RWPE1 (cell line): ENCODE measurements around the gene CELF1.
A peak's percentile ranks its signal among the peaks of the same experiment; 100 is the strongest.

Experiments
- CTCF ChIA-PET: fragments of 350-600 bp; sonication (Branson Sonifier 250); formaldehyde crosslinking; extraction: SDS; loops from one replicate; lab custom pipeline; 2021; lab: Yijun Ruan, JAX
- POLR2A ChIA-PET: fragments of 400-600 bp; formaldehyde crosslinking; extraction: SDS; loops from one replicate; lab custom pipeline; 2020; ENCODE audit warnings: antibody characterized with exemption; ENCODE audit not compliant: low non-redundant PET; lab: Yijun Ruan, JAX
- DNase-seq: peaks from one replicate; pipeline ENCODE4 v3.0.0; 2012; ENCODE audit warnings: low spot score
- H3K27ac ChIP-seq: fragments of 450-650 bp; 2 replicates; pipeline ENCODE4 v1.5.1; 2017
- TF ChIP-seq, protein P1 (sequence below): fragments of 450-650 bp; conservative IDR thresholded peaks from 2 replicates; pipeline ENCODE4 v1.5.1; 2017; ENCODE audit warnings: low read depth, mild to moderate bottlenecking

Gene CELF1

DNA sequence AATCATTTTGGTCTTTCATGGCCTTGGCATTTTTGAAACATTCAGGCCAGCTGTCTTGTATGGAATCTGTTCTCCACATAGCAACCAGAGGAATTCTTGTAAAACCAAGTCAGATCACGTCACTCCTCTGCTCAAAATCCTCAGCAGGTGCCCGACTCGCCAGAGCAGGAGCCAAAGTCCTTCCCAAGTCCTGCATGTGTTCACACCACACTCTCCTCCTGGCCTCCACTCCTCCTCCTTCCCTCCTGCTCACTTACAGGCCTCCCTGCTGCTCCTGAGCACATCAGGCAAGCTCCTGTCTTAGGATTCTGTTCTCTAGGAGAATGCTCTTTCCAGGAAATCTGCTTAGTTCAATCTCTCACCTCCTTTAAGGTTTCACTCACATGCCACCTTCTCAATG is 119.8 kb downstream of the CELF1 start:
- ChIA-PET POLR2A (no interaction called here), CTCF (no interaction called here)
- H3K27ac ChIP-seq = peak overlapping the region; percentile 39
- no peak for DNase-seq
- TF ChIP-seq, protein P1, sequence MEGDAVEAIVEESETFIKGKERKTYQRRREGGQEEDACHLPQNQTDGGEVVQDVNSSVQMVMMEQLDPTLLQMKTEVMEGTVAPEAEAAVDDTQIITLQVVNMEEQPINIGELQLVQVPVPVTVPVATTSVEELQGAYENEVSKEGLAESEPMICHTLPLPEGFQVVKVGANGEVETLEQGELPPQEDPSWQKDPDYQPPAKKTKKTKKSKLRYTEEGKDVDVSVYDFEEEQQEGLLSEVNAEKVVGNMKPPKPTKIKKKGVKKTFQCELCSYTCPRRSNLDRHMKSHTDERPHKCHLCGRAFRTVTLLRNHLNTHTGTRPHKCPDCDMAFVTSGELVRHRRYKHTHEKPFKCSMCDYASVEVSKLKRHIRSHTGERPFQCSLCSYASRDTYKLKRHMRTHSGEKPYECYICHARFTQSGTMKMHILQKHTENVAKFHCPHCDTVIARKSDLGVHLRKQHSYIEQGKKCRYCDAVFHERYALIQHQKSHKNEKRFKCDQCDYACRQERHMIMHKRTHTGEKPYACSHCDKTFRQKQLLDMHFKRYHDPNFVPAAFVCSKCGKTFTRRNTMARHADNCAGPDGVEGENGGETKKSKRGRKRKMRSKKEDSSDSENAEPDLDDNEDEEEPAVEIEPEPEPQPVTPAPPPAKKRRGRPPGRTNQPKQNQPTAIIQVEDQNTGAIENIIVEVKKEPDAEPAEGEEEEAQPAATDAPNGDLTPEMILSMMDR = no peak

DNA sequence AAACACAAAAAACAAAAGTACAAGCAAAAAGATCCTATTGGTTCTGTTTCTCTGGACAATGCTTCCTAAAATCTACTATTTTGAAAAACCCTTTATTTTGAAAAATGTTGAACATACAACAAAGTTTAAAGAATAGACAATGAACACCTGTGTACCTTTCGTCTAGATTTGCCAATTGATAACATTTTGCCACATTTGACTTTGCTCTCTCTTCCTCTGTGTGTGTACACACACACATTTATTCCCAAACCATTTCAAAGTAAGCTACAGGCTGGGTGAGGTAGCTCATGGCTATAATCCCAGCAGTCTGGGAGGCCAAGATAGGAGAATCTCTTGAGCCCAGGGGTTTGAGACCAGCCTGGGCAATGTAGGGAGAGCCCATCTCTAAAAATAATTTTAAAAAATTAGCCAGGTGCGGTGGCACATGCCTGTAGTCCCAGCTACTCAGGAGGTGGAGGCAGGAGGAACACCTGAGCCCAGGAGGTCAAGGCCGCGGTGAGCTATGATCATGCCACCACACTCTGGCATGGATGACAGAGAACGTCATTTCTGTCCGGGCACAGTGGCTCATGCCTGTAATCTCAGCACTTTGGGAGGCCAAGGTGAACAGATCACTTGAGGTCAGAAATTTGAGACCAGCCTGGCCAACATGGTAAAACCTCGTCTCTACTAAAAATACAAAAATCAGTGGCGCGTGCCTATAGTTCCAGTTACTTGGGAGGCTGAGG is 121.4 kb downstream of the CELF1 start:
- no peak overlapping the region for H3K27ac ChIP-seq
- CTCF ChIA-PET = no interaction called here
- TF ChIP-seq, protein P1 = no peak
- POLR2A ChIA-PET = no interaction called here
- no peak for DNase-seq

DNA sequence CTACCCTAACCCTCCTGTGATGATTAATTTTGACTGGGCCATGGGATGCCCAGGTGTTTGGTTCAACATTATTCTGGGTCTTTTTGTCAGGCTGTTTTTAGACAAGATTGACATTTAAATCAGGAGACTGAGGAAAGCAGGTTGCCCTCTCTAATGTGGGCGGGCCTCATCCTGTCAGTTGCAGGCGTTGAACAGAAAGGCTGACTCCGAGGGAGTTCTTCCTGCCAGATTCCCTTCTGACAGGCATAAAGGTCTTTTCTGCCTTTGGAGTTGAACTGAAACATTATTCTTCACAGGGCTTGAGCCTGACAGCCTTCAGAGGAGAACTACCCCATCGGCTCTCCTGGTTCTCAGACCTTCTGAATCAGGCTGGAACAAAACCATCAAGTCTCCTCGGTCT is 122.4 kb downstream of the CELF1 start:
- CTCF ChIA-PET = no interaction called here
- DNase-seq = no peak
- TF ChIP-seq, protein P1 = no peak
- H3K27ac ChIP-seq = no peak overlapping the region
- POLR2A ChIA-PET = no interaction called here

DNA sequence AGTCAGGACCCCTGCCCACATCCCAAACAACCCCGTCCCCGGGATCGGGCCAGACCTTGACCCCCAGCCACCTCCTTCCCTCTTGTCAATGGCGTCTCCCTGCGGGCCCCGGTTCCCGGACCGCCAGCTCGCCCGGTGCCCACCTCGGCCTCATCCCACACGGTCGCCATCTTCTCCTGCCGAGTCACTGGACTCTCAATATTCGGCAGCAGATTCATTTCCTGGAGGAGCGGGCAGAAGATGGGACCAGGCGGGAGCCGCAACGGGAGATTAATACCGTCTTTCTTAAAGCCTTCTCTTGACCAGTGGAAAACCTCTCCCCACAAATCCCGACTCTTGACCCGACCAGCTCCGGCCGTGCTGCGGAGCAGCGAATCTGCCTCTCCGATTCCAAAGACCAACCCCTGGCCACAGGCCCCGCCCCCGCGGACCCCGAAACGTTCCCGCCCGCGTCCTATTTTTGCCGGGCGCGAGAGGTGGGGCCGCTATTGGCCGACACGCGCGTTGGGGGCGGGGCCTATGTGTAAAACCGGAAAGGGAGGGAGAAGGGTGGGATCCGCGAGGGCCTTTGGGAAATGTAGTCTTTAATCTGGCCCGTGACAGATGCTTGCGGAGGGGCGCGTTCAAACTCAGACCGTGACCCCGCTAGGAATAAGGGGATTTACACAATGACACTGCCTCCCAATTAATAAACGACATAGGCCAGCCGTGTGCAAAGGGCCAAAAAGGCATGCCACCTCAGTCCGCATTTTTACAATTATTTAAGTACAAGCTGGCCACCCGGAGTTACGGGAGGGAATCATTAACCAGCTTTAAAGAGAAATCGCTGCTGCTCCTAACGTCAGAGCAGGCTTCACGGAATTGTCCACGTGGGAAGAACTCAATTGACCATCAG is 126.6 kb downstream of the CELF1 start, which contains the start of gene PSMC3:
TSS of gene PSMC3 (minus strand) at position 378 of the 895 bp plus-strand sequence. CDS start at position 218, 160 bp downstream.
- POLR2A ChIA-PET = no interaction called here
- TF ChIP-seq, protein P1 = no peak

DNA sequence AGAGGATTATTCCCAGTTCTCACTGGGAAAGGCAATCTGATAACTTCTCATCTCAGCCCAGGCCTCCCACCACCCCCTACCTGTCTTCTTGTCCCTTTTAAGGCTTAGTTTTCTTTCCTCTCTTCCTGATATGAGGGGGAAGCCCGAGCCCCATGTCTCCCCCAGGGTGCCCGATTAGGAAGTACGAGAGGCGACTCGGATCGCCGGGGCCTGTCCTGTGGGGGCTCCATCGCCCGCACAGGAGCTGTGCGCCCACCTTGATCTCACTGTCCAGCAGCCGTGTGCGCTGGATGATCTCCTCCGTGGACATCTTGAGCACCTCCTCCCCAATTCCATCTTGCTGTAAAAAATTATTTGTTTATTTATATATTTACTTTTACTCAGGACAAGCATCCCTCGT is 127.3 kb downstream of the CELF1 start:
- ChIA-PET POLR2A (no interaction called here), CTCF (no interaction called here)
- DNase-seq = no peak
- TF ChIP-seq, protein P1 = no peak
- peak overlapping the region; percentile 84 for H3K27ac ChIP-seq

More for the DNA sequence above, 126.6 kb downstream of the CELF1 start, which contains the start of gene PSMC3:
- DNase-seq = peak; percentile 95
- CTCF ChIA-PET = no interaction called here
- H3K27ac ChIP-seq = peak within 1 kb of the TSS; percentile 84

DNA sequence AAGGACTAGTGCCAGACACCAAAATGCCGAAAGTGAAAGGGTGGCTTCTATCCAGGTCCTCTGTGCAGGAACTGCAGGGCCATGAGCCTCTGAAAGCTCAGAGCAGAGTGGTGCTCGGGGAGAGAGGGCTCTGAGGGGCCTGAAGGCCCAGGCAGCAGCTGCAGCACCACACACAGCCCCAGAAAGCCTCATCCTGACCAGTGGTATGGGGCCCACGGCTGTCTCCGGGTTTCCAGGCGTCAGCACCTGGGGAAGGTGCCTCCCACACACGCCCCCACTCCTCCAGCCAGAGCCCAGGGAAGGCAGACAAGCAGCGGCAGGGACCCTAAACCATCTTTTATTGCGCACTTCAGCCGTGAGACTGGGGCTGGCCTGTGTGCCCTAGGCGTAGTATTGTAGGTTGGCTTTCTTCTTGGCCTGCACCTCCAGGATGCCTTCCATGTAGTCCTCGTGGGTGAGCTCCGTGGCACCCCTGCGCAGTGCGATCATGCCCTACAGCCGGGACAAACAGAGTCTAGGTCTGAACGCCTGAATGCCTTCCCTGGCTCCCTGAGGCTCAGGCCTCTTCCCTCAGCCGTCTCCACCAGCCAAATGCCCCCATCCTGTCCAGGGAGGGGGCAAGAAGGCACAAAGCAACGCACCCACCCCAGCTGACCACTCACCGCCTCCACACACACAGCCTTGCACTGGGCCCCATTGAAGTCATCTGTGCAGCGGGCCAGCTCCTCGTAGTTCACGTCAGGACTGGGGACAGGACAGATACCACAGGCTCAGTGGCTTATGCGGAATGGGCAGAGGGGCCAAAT is 134.3 kb downstream of the CELF1 start:
- TF ChIP-seq, protein P1 = no peak
- peak overlapping the region; percentile 97 for H3K27ac ChIP-seq
- CTCF ChIA-PET = no interaction called here
- no peak for DNase-seq
- POLR2A ChIA-PET = no interaction called here
